Activated T-cell treated with anti-CD3 and anti-CD28 coated beads, Interleukin-2, amount 50 U/mL, for 24 hours (primary cell): ENCODE results near the gene FAM186B.

Experiments used
- DNase-seq: peaks from one replicate; pipeline ENCODE4 v3.0.0-alpha.2; 2020
- H3K27ac Mint-ChIP-seq: 2 replicates; pipeline ENCODE4 v1.8.0; 2020; ENCODE audit warnings: mild to moderate bottlenecking, mixed read lengths
- H3K27me3 Mint-ChIP-seq: 2 replicates; pipeline ENCODE4 v1.8.0; 2020; ENCODE audit warnings: mixed read lengths
- H3K36me3 Mint-ChIP-seq: 2 replicates; pipeline ENCODE4 v1.8.0; 2020; ENCODE audit warnings: low read depth, mixed read lengths
- H3K4me1 Mint-ChIP-seq: 2 replicates; pipeline ENCODE4 v1.8.0; 2020; ENCODE audit warnings: low read depth, mixed read lengths
- H3K4me3 Mint-ChIP-seq: 2 replicates; pipeline ENCODE4 v1.8.0; 2020; ENCODE audit warnings: mild to moderate bottlenecking, moderate library complexity, mixed read lengths
- H3K9me3 Mint-ChIP-seq: 2 replicates; pipeline ENCODE4 v1.8.0; 2020; ENCODE audit warnings: mixed read lengths

Gene FAM186B

DNA sequence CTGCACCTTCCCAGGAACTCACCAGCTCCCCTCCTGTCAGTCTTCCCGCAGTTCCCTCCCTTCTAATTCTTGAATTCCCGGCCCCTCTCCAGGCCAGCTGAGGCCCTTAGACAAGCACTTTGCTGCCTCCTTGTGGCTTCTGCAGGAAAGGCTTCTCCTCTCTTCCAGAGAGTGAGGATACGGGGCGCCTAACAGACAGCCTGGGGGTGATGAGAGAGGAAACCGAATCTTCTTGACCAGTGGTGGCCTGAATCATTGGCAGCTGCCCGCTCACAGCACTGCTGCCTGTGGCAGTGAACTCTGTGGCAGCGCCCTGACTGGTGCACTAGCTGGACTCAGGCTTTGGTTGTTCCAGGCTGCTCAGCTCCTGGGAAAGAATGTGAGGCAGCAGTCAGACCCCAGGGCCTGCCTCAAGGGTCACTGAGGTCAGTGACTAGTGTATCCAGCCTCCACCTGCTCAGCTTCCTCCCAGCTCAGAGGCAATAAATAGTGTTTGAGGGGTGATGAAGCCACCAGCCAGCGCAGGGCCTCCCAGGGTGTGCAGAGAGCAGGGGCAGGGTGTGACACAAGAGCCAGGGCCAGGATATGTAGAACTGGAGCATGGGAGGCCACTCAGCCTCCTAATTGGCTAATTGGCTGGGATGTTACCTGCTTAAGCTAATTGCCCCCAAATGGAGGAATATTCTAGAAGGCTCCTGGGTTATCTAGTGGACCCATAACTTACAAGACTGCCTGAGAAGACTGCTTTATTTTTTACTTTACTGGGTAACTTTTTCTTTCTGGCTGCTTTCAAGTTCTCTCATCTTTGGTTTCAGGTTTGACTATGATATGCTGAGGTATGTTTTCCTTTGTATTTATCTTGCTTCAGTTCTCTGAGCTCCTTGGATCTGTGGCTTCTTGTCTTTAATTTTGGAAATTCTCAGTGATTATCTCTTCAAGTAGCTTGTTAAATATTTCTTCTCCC lies 24.6 kb downstream of the FAM186B start:
- Mint-ChIP-seq H3K27ac (peak overlapping the region; percentile 42), H3K36me3 (peaks cover 52% of the 10 kb centered on the region), H3K4me3 (no peak overlapping the region), H3K4me1 (peaks cover 21% of the 10 kb centered on the region), H3K9me3 (no peaks in the 10 kb centered on the region), H3K27me3 (no peaks in the 10 kb centered on the region)
- DNase-seq: peak; percentile 58

GRCh38 chr12:49578471-49579112 lies 26.8 kb downstream of the FAM186B start:
- H3K4me3 Mint-ChIP-seq: no peak overlapping the region
- peaks cover 53% of the 10 kb centered on the region for H3K36me3 Mint-ChIP-seq
- no peaks in the 10 kb centered on the region for H3K27me3 Mint-ChIP-seq
- H3K9me3 Mint-ChIP-seq: no peaks in the 10 kb centered on the region
- no peak overlapping the region for H3K27ac Mint-ChIP-seq
- no peak for DNase-seq
- peaks cover 21% of the 10 kb centered on the region for H3K4me1 Mint-ChIP-seq

GRCh38 chr12:49577589-49578315 lies 27.7 kb downstream of the FAM186B start:
- Mint-ChIP-seq H3K27me3 (no peaks in the 10 kb centered on the region), H3K9me3 (no peaks in the 10 kb centered on the region), H3K4me3 (no peak overlapping the region), H3K36me3 (peaks cover 51% of the 10 kb centered on the region), H3K27ac (no peak overlapping the region), H3K4me1 (peaks cover 21% of the 10 kb centered on the region)
- DNase-seq: no peak

- peak overlapping the region; percentile 97 for H3K4me3 Mint-ChIP-seq
- no peak for DNase-seq
- H3K9me3 Mint-ChIP-seq: no peaks in the 10 kb centered on the region
- peak overlapping the region; percentile 99 for H3K27ac Mint-ChIP-seq
- H3K4me1 Mint-ChIP-seq: peaks cover 54% of the 10 kb centered on the region
- H3K27me3 Mint-ChIP-seq: no peaks in the 10 kb centered on the region
- peaks cover 58% of the 10 kb centered on the region for H3K36me3 Mint-ChIP-seq
Measured at GRCh38 chr12:49568442-49569162, 36.8 kb downstream of the FAM186B start.

DNA sequence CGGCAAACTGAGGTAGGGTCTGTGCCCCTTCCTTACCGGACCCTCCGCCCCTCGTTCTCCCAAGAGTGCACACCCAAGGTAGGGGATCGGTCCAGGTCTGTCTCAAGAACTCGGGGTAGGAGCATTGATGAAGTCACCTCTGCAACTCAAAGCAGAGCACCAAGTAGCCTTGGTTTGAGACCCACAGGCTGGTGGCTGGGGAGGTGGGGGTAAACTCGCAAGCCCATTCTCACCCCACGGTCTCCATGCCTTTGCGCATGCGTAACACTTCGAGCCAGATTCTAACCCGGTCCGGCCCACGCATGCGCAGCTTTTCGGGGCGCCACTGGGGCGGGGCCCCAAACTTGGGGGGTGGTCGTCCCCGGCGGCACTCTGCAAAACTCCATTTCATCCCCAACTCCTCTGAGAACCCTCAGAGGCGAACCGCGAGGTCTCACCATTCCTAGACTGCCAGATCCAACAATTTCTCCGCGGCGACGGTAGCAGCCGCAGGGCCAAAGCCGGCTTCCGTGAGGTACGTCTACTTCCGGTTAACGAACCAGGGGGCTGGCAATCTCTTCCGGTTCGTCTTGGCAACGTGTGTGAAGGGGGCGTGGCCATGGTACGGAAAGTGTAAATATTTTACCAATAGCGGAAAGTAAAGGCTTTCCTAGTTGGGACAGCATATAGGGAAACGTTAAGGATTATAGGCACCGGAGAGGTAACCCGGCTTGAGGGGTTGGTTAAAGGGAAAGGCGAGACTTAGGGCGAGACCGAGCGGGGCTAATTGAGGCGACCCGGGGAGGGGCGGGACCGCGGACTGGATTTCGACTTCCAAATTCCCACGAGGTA lies 37.6 kb downstream of the FAM186B start, which contains the start of gene MCRS1:
MCRS1 (minus strand) TSS at position 532 of the 831 bp plus-strand sequence. CDS start 1,411 bp downstream, outside the sequence.
- Mint-ChIP-seq H3K4me1 (peaks cover 54% of the 10 kb centered on the region), H3K9me3 (no peaks in the 10 kb centered on the region), H3K36me3 (peaks cover 61% of the 10 kb centered on the region), H3K4me3 (peak within 1 kb of the TSS; percentile 97), H3K27me3 (no peaks in the 10 kb centered on the region), H3K27ac (peak within 1 kb of the TSS; percentile 99)
- peak; percentile 93 for DNase-seq

DNA sequence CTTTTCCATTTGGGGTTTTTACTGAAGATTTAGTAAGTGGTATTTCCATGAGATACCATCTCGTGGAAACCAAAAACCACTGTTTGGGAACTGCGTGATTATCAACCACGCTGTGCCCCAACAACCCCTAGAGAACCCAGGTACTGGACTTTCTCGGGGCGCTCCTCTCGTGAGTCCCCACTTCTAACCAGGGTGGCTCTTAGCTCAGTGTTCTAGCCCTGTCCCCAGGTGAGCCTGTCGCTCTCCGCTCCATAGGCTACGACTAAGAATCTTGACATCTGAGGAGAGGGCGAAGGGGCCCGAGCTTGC lies 38.2 kb downstream of the FAM186B start:
- H3K4me1 Mint-ChIP-seq: peaks cover 54% of the 10 kb centered on the region
- H3K4me3 Mint-ChIP-seq: peak overlapping the region; percentile 97
- no peak for DNase-seq
- H3K36me3 Mint-ChIP-seq: peaks cover 63% of the 10 kb centered on the region
- no peaks in the 10 kb centered on the region for H3K9me3 Mint-ChIP-seq
- H3K27ac Mint-ChIP-seq: peak overlapping the region; percentile 99
- H3K27me3 Mint-ChIP-seq: no peaks in the 10 kb centered on the region

GRCh38 chr12:49566361-49566760 lies 39.1 kb downstream of the FAM186B start:
- Mint-ChIP-seq H3K27me3 (no peaks in the 10 kb centered on the region), H3K27ac (peak overlapping the region; percentile 53), H3K4me3 (peak overlapping the region; percentile 97), H3K36me3 (peaks cover 69% of the 10 kb centered on the region), H3K9me3 (no peaks in the 10 kb centered on the region), H3K4me1 (peaks cover 54% of the 10 kb centered on the region)
- no peak for DNase-seq

DNA sequence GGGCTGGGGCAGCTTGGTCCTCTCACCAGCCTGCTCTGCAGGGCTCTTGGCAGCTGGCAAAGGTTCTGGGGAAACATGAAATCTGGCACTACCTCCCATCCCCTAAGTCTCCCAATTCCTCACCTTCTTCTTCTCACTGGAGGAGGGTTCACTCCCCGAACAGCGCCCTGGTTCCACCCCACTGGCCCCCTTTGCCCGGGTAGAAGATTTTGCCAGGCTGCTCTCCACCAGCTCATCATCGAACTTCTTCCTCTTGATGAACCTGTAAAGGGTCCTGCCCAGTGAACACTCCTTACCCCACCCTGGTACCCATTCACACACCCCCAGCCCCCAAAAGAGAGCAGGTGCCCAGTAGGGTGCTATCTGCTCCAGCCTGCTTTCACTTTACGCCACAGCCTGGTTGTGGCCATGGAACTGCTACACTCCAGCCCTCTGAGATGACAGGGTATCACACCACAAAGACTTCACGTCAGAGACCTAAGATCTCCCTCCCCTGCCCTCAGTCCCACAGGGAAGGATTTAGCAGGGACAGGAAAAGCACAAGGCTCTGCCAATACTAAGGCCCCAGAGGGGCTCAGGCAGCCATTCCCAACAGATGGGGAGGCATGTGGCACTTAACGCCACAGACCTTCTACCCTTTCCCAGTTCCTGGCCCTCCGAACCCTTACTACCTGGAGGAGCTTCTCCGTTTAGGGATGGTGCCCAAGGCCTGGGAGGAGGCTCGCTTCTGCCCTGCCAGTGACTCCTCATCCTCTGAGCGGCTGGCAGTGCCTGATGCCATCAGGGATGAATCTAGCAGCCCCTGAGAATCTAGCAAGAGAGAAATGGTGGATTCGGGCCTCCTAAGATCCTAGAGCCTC lies 39.8 kb downstream of the FAM186B start:
- H3K4me1 Mint-ChIP-seq: peaks cover 54% of the 10 kb centered on the region
- H3K27ac Mint-ChIP-seq: peak overlapping the region; percentile 63
- H3K4me3 Mint-ChIP-seq: no peak overlapping the region
- DNase-seq: no peak
- H3K9me3 Mint-ChIP-seq: no peaks in the 10 kb centered on the region
- H3K36me3 Mint-ChIP-seq: peaks cover 72% of the 10 kb centered on the region
- H3K27me3 Mint-ChIP-seq: no peaks in the 10 kb centered on the region

GRCh38 chr12:49564686-49565405 lies 40.6 kb downstream of the FAM186B start:
- Mint-ChIP-seq H3K4me1 (peaks cover 53% of the 10 kb centered on the region), H3K36me3 (peaks cover 79% of the 10 kb centered on the region), H3K9me3 (no peaks in the 10 kb centered on the region), H3K4me3 (no peak overlapping the region), H3K27me3 (no peaks in the 10 kb centered on the region), H3K27ac (peak overlapping the region; percentile 63)
- DNase-seq: no peak

- no peak for DNase-seq
- no peaks in the 10 kb centered on the region for H3K27me3 Mint-ChIP-seq
- no peaks in the 10 kb centered on the region for H3K9me3 Mint-ChIP-seq
- H3K27ac Mint-ChIP-seq: peak overlapping the region; percentile 17
- peaks cover 53% of the 10 kb centered on the region for H3K4me1 Mint-ChIP-seq
- H3K36me3 Mint-ChIP-seq: peaks cover 86% of the 10 kb centered on the region
- H3K4me3 Mint-ChIP-seq: no peak overlapping the region
Measured at GRCh38 chr12:49563951-49564685, 41.3 kb downstream of the FAM186B start.

GRCh38 chr12:49562831-49563230 lies 42.6 kb downstream of the FAM186B start:
- H3K27ac Mint-ChIP-seq: no peak overlapping the region
- no peak for DNase-seq
- H3K4me3 Mint-ChIP-seq: no peak overlapping the region
- H3K36me3 Mint-ChIP-seq: peaks cover 87% of the 10 kb centered on the region
- H3K27me3 Mint-ChIP-seq: no peaks in the 10 kb centered on the region
- H3K9me3 Mint-ChIP-seq: no peaks in the 10 kb centered on the region
- peaks cover 49% of the 10 kb centered on the region for H3K4me1 Mint-ChIP-seq

DNA sequence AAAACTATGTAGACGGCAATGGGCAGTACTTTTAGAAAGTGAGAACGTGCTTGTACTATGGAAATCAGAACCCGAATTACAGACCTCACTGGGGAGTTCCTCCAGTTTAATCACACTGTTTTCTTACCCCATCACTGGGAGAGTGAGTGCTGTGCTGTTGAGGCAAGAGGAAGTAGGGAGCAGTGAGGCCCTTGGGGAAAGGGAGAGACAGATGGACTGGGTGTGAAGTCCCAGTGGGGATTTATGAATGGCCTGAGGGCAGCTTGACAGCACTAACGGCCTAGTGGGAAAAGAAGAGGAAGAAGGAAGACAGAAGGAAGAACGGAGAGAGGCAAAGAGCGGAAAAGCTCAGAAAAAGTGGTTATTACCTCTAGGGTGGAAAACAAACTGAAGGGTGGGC lies 43.2 kb downstream of the FAM186B start:
- no peak for DNase-seq
- H3K9me3 Mint-ChIP-seq: no peaks in the 10 kb centered on the region
- no peaks in the 10 kb centered on the region for H3K27me3 Mint-ChIP-seq
- H3K36me3 Mint-ChIP-seq: peaks cover 82% of the 10 kb centered on the region
- H3K4me1 Mint-ChIP-seq: peaks cover 47% of the 10 kb centered on the region
- H3K4me3 Mint-ChIP-seq: no peak overlapping the region
- peak overlapping the region; percentile 12 for H3K27ac Mint-ChIP-seq
